Upper lobe of left lung (tissue), 6 donors: ENCODE results near the gene GLCE. TPM values are rescaled to one million over a fixed set of nuclear protein-coding genes. Genes with fewer than 3 reads are reported as not detected.

Source experiments
- ATAC-seq, 2 donors: fragments of 200-7000 bp; cut with Tn5 transposase; one replicate each; pipeline ENCODE4 v1.9.1; 2022; ENCODE audit warnings: mild to moderate bottlenecking in 2 of 2, moderate library complexity in 2 of 2; ENCODE audit not compliant: low FRiP score in 2 of 2
- DNase-seq, 2 donors: peaks; one replicate each; pipeline ENCODE4 v3.0.0-alpha.2; 2019 to 2020
- H3K27ac ChIP-seq, 4 donors: fragments of 200-600 bp; sonication (generic); one replicate each; pipeline ENCODE4 v1.5.1; 2016 to 2019
- H3K27me3 ChIP-seq, 4 donors: fragments of 200-600 bp; sonication (generic); one replicate each; pipeline ENCODE4 v1.5.1; 2017 to 2019
- H3K36me3 ChIP-seq, 4 donors: fragments of 200-600 bp; sonication (generic); one replicate each; pipeline ENCODE4 v1.5.1; 2016 to 2019
- H3K4me1 ChIP-seq, 4 donors: fragments of 200-600 bp; sonication (generic); one replicate each; pipeline ENCODE4 v1.5.1; 2018 to 2019
- H3K4me3 ChIP-seq, 4 donors: fragments of 200-600 bp; sonication (generic); one replicate each; pipeline ENCODE4 v1.5.1; 2017 to 2019; ENCODE audit warnings: mild to moderate bottlenecking in 2 of 4, moderate library complexity in 1 of 4
- H3K9me3 ChIP-seq, 4 donors: fragments of 200-600 bp; sonication (generic); one replicate each; pipeline ENCODE4 v1.5.1; 2018 to 2019
- CTCF ChIP-seq, 6 experiments: fragments of 450-650 bp in 4 of 6; fragments of 200-600 bp in 2 of 6; sonication (generic) in 2 of 6; IDR thresholded peaks; one replicate each; pipeline ENCODE4 v1.5.1; 2016 to 2019; ENCODE audit warnings: antibody characterized with exemption in 6 of 6
- EP300 ChIP-seq, 4 donors: sonication (generic); formaldehyde crosslinking; IDR thresholded peaks; one replicate each; pipeline ENCODE4 v1.5.1; 2017; ENCODE audit warnings: antibody characterized with exemption in 4 of 4, control low read depth in 2 of 4
- POLR2A ChIP-seq, 4 donors: fragments of 450-650 bp; IDR thresholded peaks; one replicate each; pipeline ENCODE4 v1.5.1; 2016 to 2017; ENCODE audit warnings: antibody characterized with exemption in 4 of 4, mild to moderate bottlenecking in 2 of 4
- POLR2AphosphoS5 ChIP-seq, 2 donors: sonication (generic); formaldehyde crosslinking; IDR thresholded peaks; one replicate each; pipeline ENCODE4 v1.5.1; 2017; ENCODE audit warnings: antibody characterized with exemption in 2 of 2
- WGBS, 2 donors: methylation state at CpG; one replicate each; pipeline ENCODE4 v1.1.5; 2017 to 2018; 5-methylcytosine and 5-hydroxymethylcytosine counted together
- total RNA-seq, 6 donors: library from RNA; depleted of rRNA in 4 of 6; stranded (reverse); fragments of >200 nt in 4 of 6; gene quantifications; one replicate each; pipeline versions ENCODE4 v1.1.0 to v1.2.1, GENCODE V29; 2016 to 2021
- donor health status: DM: no; HTN: no; CAD: no; lungs with moderate emphysema.
- donor health status: DM: no; HTN: yes; CAD: no; lungs with severe emphysema.

GLCE gene
- total RNA-seq, 6 donors from 2014 or later = 12.5 to 24.8 (median 17.2) TPM

DNA sequence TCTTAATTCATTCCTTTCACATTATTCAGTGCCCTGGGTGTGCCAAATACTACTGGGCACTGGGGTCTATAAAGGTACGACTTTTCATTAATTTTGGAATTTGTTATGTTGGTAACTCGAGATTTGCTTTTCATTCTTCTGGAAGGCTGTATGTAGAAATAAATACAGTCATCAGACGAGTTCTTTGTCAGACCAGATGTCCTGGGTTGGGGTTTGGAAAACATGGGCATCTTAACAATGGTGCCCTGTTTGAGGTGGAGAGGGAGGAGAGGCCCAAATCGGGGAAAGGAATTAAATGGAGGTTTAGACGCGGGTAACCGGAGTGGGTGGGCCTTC is 662 bp upstream of the GLCE start:
- no peak for TF ChIP-seq POLR2AphosphoS5 (IDR thresholded peaks at IDR 0.05)
- TF ChIP-seq POLR2A (IDR thresholded peaks at IDR 0.05) = no peak
- no peak for TF ChIP-seq CTCF (IDR thresholded peaks at IDR 0.05)
- TF ChIP-seq EP300 (IDR thresholded peaks at IDR 0.05) = no peak
- Histone ChIP-seq H3K4me3 (peak overlapping the region; percentile 68 to 99 (median 94)), H3K27ac (peak overlapping the region; percentile 32 to 90 (median 87)), H3K36me3 (no peaks in the 10 kb centered on the region), H3K9me3 (no peaks in the 10 kb centered on the region), H3K4me1 (peaks cover 2 to 10% (median 9%) of the 10 kb centered on the region in 4 donors), H3K27me3 (no peaks in the 10 kb centered on the region)
- no peak for ATAC-seq
- 31 to 35% methylated on average over 7 of the region's 7 CpGs for WGBS, 2 donors
- no peak for DNase-seq

GRCh38 chr15:69161079-69161877 is 843 bp downstream of the GLCE start:
- Histone ChIP-seq H3K36me3 (no peaks in the 10 kb centered on the region), H3K9me3 (no peaks in the 10 kb centered on the region), H3K4me3 (peak overlapping the region; percentile 68 to 99 (median 94)), H3K27me3 (no peaks in the 10 kb centered on the region), H3K4me1 (peaks cover 2 to 11% (median 9%) of the 10 kb centered on the region in 4 donors), H3K27ac (peak overlapping the region; percentile 85 to 90 (median 87))
- ATAC-seq (peak in 1 of 2 donors; percentile 34), DNase-seq (peak; percentile 46 to 87)
- 0% methylated on average over 19 to 51 of the region's 51 CpGs for WGBS, 2 donors
- no peak for TF ChIP-seq CTCF (IDR thresholded peaks at IDR 0.05)
- no peak for TF ChIP-seq EP300 (IDR thresholded peaks at IDR 0.05)
- no peak for TF ChIP-seq POLR2A (IDR thresholded peaks at IDR 0.05)

DNA sequence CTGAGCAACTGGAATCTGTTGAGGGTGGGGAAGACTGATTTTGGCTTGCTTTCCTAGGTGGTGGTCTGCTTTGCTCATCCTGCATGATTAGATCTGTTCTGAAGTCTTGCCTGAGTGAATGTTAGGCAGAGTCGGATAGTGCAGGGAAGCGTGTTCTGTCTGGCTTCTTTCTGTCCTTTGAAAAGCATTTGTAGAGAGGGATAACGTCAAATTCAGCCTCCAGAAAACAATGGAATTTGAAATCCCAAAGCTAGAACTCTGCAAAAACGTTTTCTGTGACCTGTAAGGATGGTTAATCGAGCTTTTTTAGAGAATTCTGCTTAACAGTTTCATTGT is 1.4 kb downstream of the GLCE start:
- WGBS, 2 donors = 30 to 36% methylated on average over 5 of the region's 5 CpGs
- H3K27ac ChIP-seq = no peak overlapping the region

DNA sequence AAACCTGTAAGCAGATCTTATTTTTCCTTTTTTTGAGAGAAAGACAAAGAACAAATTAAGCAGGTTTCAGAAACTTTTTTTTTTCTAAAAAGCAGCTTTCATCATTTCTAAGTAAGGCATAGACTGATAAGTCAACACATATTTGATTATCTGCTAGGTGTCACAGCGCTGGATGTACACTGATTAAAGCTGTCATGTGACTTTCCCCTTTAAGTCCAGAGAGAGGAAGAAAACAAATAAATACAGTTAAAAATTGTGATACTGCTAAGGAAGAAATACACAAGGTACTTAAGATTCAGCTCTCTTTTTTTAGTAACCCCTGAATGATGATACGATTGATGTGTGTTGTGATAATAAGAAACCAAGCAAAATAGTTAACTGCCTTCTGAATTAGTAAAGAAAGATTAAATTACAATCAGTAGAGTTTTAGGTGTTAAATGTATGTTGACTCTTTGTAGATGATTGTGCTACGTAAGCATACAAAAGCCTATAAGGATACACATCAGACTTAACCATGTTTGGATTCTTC is 2.8 kb downstream of the GLCE start:
- DNase-seq = no peak
- WGBS, 2 donors = 92 to 97% methylated on average over 3 of the region's 3 CpGs
- H3K27me3 ChIP-seq = no peaks in the 10 kb centered on the region
- H3K9me3 ChIP-seq = no peaks in the 10 kb centered on the region
- H3K4me3 ChIP-seq = no peak overlapping the region
- ATAC-seq = no peak
- no peaks in the 10 kb centered on the region for H3K36me3 ChIP-seq
- H3K27ac ChIP-seq = no peak overlapping the region
- TF ChIP-seq EP300 (IDR thresholded peaks at IDR 0.05) (no peak), POLR2AphosphoS5 (IDR thresholded peaks at IDR 0.05) (no peak), CTCF (IDR thresholded peaks at IDR 0.05) (no peak), POLR2A (IDR thresholded peaks at IDR 0.05) (no peak)
- H3K4me1 ChIP-seq = peaks cover 2 to 14% (median 9%) of the 10 kb centered on the region in 4 donors

More for the DNA sequence above, 1.4 kb downstream of the GLCE start:
- DNase-seq = no peak
- ATAC-seq = no peak
- Histone ChIP-seq H3K4me1 (peaks cover 2 to 11% (median 9%) of the 10 kb centered on the region in 4 donors), H3K4me3 (peak overlapping the region; percentile 68 to 99 (median 94)), H3K36me3 (no peaks in the 10 kb centered on the region), H3K9me3 (no peaks in the 10 kb centered on the region), H3K27me3 (no peaks in the 10 kb centered on the region)
- TF ChIP-seq POLR2A (IDR thresholded peaks at IDR 0.05) = no peak

GRCh38 chr15:69164807-69165636 is 4.6 kb downstream of the GLCE start:
- TF ChIP-seq POLR2AphosphoS5 (IDR thresholded peaks at IDR 0.05) (no peak), CTCF (IDR thresholded peaks at IDR 0.05) (no peak), EP300 (IDR thresholded peaks at IDR 0.05) (no peak), POLR2A (IDR thresholded peaks at IDR 0.05) (no peak)
- WGBS, 2 donors = 56 to 59% methylated on average over 3 of the region's 3 CpGs
- no peak for DNase-seq
- H3K27me3 ChIP-seq = no peaks in the 10 kb centered on the region
- H3K36me3 ChIP-seq = no peaks in the 10 kb centered on the region
- ATAC-seq = no peak
- H3K27ac ChIP-seq = no peak overlapping the region
- peaks cover 2 to 12% (median 8%) of the 10 kb centered on the region in 4 donors for H3K4me1 ChIP-seq
- no peaks in the 10 kb centered on the region for H3K9me3 ChIP-seq
- no peak overlapping the region for H3K4me3 ChIP-seq
